ENCODE results near the gene PRF1. TPM values are rescaled to one million over a fixed set of nuclear protein-coding genes. Genes with fewer than 3 reads are reported as not detected.

The PRF1 gene
- total RNA-seq, 4 donors from 2014 or later = 0.87 to 6.6 (median 3.7) TPM

- no peaks in the 10 kb centered on the region for H3K27me3 ChIP-seq
- peaks cover 0 to 13% (median 0%) of the 10 kb centered on the region in 4 donors for H3K4me1 ChIP-seq
- no peak for DNase-seq (ENCODE audit: low spot score in 2 of 2)
- TF ChIP-seq CTCF (IDR thresholded peaks at IDR 0.05) (no peak), POLR2A (IDR thresholded peaks at IDR 0.05) (no peak), EP300 (IDR thresholded peaks at IDR 0.05) (no peak)
- no peak overlapping the region for H3K4me3 ChIP-seq
- H3K27ac ChIP-seq = no peak overlapping the region
- no peaks in the 10 kb centered on the region for H3K9me3 ChIP-seq
- 91 to 95% methylated on average over 6 of the region's 6 CpGs for WGBS, 2 donors
- peaks cover 0 to 20% (median 0%) of the 10 kb centered on the region in 3 donors for H3K36me3 ChIP-seq
These were observed 37.6 kb downstream of the PRF1 start for GRCh38 chr10:70564901-70565351.

- Histone ChIP-seq H3K27me3 (no peaks in the 10 kb centered on the region), H3K4me1 (peaks cover 0 to 20% (median 0%) of the 10 kb centered on the region in 4 donors), H3K4me3 (no peak overlapping the region), H3K9me3 (no peaks in the 10 kb centered on the region), H3K36me3 (peaks cover 0 to 20% (median 0%) of the 10 kb centered on the region in 3 donors), H3K27ac (no peak overlapping the region)
- DNase-seq (ENCODE audit: low spot score in 2 of 2) = no peak
- 91 to 94% methylated on average over 20 to 21 of the region's 21 CpGs for WGBS, 2 donors
- TF ChIP-seq EP300 (IDR thresholded peaks at IDR 0.05) = no peak
- no peak for TF ChIP-seq POLR2A (IDR thresholded peaks at IDR 0.05)
- TF ChIP-seq CTCF (IDR thresholded peaks at IDR 0.05) = no peak
These were observed 38.3 kb downstream of the PRF1 start for GRCh38 chr10:70564113-70564725.

DNA sequence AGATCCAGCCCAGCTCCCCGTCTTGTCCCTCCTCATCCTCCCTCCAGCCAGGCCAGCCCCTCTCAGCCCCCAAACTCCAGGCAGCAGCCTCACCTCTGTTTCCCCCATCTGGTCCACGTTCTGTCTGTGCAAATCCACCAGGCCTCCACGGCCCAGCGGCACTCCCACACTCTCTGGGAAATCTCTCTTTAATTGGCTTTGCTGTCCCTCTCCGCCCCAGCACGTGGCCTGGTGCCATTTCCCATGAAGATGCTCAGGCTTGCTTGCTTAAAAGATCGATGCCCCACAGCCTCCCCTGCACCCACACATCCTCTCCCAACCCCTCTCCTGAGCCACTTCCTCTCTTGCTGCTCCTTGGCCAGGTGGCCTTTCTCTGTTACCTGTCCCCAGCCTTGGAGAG is 39.3 kb downstream of the PRF1 start:
- Histone ChIP-seq H3K27me3 (no peaks in the 10 kb centered on the region), H3K4me1 (peaks cover 0 to 25% (median 0%) of the 10 kb centered on the region in 4 donors), H3K27ac (no peak overlapping the region), H3K9me3 (no peaks in the 10 kb centered on the region), H3K36me3 (peaks cover 0 to 20% (median 0%) of the 10 kb centered on the region in 3 donors), H3K4me3 (no peak overlapping the region)
- WGBS, 2 donors = 64 to 73% methylated on average over 7 of the region's 7 CpGs
- no peak for DNase-seq (ENCODE audit: low spot score in 2 of 2)
- TF ChIP-seq CTCF (IDR thresholded peaks at IDR 0.05) (no peak), EP300 (IDR thresholded peaks at IDR 0.05) (no peak), POLR2A (IDR thresholded peaks at IDR 0.05) (no peak)

DNA sequence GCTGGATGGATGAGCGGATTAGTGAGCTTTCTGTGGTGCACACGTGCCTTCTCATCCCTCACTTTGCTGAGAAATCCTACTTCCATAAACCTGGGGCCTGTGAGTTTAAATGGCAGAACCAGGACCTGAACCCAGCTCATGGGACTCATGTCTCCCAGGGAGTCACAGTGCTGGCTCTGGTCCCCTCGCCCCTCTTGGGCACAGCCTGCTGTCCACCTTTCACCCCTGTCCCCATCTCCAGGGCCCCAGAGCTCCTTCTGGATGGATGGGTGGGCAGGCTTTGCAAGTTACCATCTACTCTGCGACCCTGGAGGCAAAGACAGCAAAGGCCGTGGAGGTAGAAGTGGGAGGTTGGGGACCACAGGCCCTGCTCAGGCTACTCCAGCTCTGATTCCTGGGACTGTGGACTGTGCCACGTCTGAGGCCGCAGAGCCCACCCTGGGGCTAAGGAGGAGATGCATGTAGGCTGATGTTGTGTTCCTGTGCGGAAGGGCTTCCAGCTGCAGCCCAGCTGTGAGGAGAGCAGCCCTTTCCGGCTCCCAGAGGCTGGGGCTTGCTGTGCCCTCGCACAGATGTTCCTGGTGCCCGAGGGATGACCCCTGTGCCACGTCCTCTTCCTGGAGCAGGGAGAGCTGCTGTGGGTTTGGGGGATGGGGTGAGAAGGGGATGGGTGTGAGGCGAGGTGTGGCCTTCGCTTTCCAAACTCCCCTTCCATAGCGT is 40.3 kb downstream of the PRF1 start:
- Histone ChIP-seq H3K4me3 (no peak overlapping the region), H3K9me3 (no peaks in the 10 kb centered on the region), H3K4me1 (peaks cover 0 to 25% (median 0%) of the 10 kb centered on the region in 4 donors), H3K27me3 (no peaks in the 10 kb centered on the region), H3K36me3 (peaks cover 0 to 20% (median 0%) of the 10 kb centered on the region in 3 donors), H3K27ac (no peak overlapping the region)
- no peak for DNase-seq (ENCODE audit: low spot score in 2 of 2)
- TF ChIP-seq EP300 (IDR thresholded peaks at IDR 0.05) (no peak), POLR2A (IDR thresholded peaks at IDR 0.05) (no peak), CTCF (IDR thresholded peaks at IDR 0.05) (no peak)
- WGBS, 2 donors = 83 to 88% methylated on average over 14 to 15 of the region's 15 CpGs

- WGBS, 2 donors = 75 to 78% methylated on average over 6 of the region's 6 CpGs
- H3K27ac ChIP-seq = no peak overlapping the region
- H3K27me3 ChIP-seq = no peaks in the 10 kb centered on the region
- no peaks in the 10 kb centered on the region for H3K9me3 ChIP-seq
- peaks cover 0 to 15% (median 0%) of the 10 kb centered on the region in 3 donors for H3K36me3 ChIP-seq
- peaks cover 0 to 25% (median 0%) of the 10 kb centered on the region in 4 donors for H3K4me1 ChIP-seq
- DNase-seq (ENCODE audit: low spot score in 2 of 2) = no peak
- H3K4me3 ChIP-seq = no peak overlapping the region
- TF ChIP-seq CTCF (IDR thresholded peaks at IDR 0.05) = no peak
These were observed 41.0 kb downstream of the PRF1 start for GRCh38 chr10:70561558-70561957.

All from tibial nerve (tissue), 4 donors.